IMR-90 (cell line): Measurements from ENCODE around the gene RNF144B. TPM values are rescaled to one million over a fixed set of nuclear protein-coding genes. Genes with fewer than 3 reads are reported as not detected.

Experiments used
- ATAC-seq: fragments of 200-7000 bp; cut with Tn5 transposase; 2 replicates; pipeline ENCODE4 v1.9.1; 2020; ENCODE audit warnings: low read depth, mild to moderate bottlenecking, moderate library complexity
- BruUV-seq: library from RNA; stranded (reverse); fragments of 400-500 nt; replicated peaks from 2 replicates; lab custom pipeline; 2021; lab: Mats Ljungman, UMichigan
- CTCF ChIA-PET: fragments of 300-600 bp; formaldehyde crosslinking; extraction: SDS; loops from one replicate; lab custom pipeline; 2021; ENCODE audit warnings: antibody characterized with exemption; lab: Yijun Ruan, JAX
- POLR2A ChIA-PET: fragments of 300-600 bp; sonication (Branson Sonifier 250); formaldehyde crosslinking; loops from one replicate; lab custom pipeline; 2022; ENCODE audit warnings: antibody characterized with exemption; ENCODE audit not compliant: unreplicated experiment; lab: Charles Lee
- DNase-seq: peaks from one replicate; pipeline ENCODE4 v3.0.0; 2013
- H2AFZ ChIP-seq: replicated peaks from 2 replicates; pipeline ENCODE3; 2013; ENCODE audit warnings: low read length, mild to moderate bottlenecking; ENCODE audit not compliant: poor library complexity
- H2AK5ac ChIP-seq: 2 replicates; pipeline ENCODE4 v1.6.1; 2013; ENCODE audit warnings: low read depth, low read length, inconsistent platforms
- H2AK9ac ChIP-seq: replicated peaks from 2 replicates; pipeline ENCODE3; 2013; ENCODE audit warnings: mild to moderate bottlenecking, low read depth, low read length, moderate library complexity; ENCODE audit not compliant: poor library complexity
- H2BK120ac ChIP-seq: 2 replicates; pipeline ENCODE4 v1.6.1; 2013; ENCODE audit warnings: low read depth, low read length, inconsistent platforms
- H2BK15ac ChIP-seq: 3 replicates; pipeline ENCODE4 v1.6.1; 2013; ENCODE audit warnings: low read depth, low read length, inconsistent platforms
- H2BK20ac ChIP-seq: 2 replicates; pipeline ENCODE4 v1.6.1; 2013; ENCODE audit warnings: low read depth, mild to moderate bottlenecking, inconsistent platforms, low read length, moderate library complexity
- H2BK5ac ChIP-seq: 2 replicates; pipeline ENCODE4 v1.6.1; 2013; ENCODE audit warnings: mild to moderate bottlenecking, low read depth, low read length, inconsistent platforms; ENCODE audit not compliant: poor library complexity, severe bottlenecking
- H3K14ac ChIP-seq: replicated peaks from 2 replicates; pipeline ENCODE4 v1.6.1; 2013; ENCODE audit warnings: low read depth, low read length, inconsistent platforms
- H3K18ac ChIP-seq: 2 replicates; pipeline ENCODE4 v1.6.1; 2013; ENCODE audit warnings: low read depth, low read length, control low read depth
- H3K23ac ChIP-seq: 2 replicates; pipeline ENCODE4 v1.6.1; 2013; ENCODE audit warnings: low read depth, low read length, inconsistent platforms
- H3K27ac ChIP-seq: 2 replicates; pipeline ENCODE4 v1.5.1; 2013; ENCODE audit warnings: mild to moderate bottlenecking, control low read depth, low read length; ENCODE audit not compliant: insufficient read depth
- H3K27me3 ChIP-seq: 2 replicates; pipeline ENCODE4 v1.6.1; 2013; ENCODE audit warnings: low read length; ENCODE audit not compliant: control insufficient read depth, insufficient read depth
- H3K36me3 ChIP-seq: 2 replicates; pipeline ENCODE4 v1.6.1; 2013; ENCODE audit warnings: low read length, mixed read lengths; ENCODE audit not compliant: control insufficient read depth, insufficient read depth
- H3K4ac ChIP-seq: 2 replicates; pipeline ENCODE4 v1.6.1; 2013; ENCODE audit warnings: low read depth, low read length, inconsistent platforms
- H3K4me1 ChIP-seq: 2 replicates; pipeline ENCODE4 v1.6.1; 2013; ENCODE audit warnings: low read length, mixed read lengths; ENCODE audit not compliant: control insufficient read depth, insufficient read depth
- H3K4me2 ChIP-seq: 2 replicates; pipeline ENCODE4 v1.6.1; 2013; ENCODE audit warnings: low read depth, mild to moderate bottlenecking, control low read depth, low read length, moderate library complexity
- H3K4me3 ChIP-seq: 2 replicates; pipeline ENCODE4 v1.5.1; 2013; ENCODE audit warnings: low read depth, mild to moderate bottlenecking, control low read depth, low read length, moderate library complexity; ENCODE audit not compliant: insufficient read depth
- H3K56ac ChIP-seq: 2 replicates; pipeline ENCODE4 v1.6.1; 2013; ENCODE audit warnings: low read length, inconsistent platforms; ENCODE audit not compliant: insufficient read depth; ENCODE audit errors: extremely low read depth
- H3K79me1 ChIP-seq, 2 experiments: 2 replicates each; pipeline ENCODE4 v1.6.1; 2013; ENCODE audit warnings: low read length in 2 of 2, inconsistent platforms in 1 of 2, low read depth in 1 of 2
- H3K9ac ChIP-seq: 2 replicates; pipeline ENCODE4 v1.6.1; 2013; ENCODE audit warnings: low read depth, low read length, control low read depth
- H3K9me1 ChIP-seq: 2 replicates; pipeline ENCODE4 v1.6.1; 2013; ENCODE audit warnings: low read length, inconsistent platforms; ENCODE audit not compliant: insufficient read depth
- H3K9me3 ChIP-seq: 2 replicates; pipeline ENCODE4 v1.6.1; 2013; ENCODE audit warnings: low read length; ENCODE audit not compliant: control insufficient read depth, insufficient read depth
- H4K20me1 ChIP-seq: 2 replicates; pipeline ENCODE4 v1.6.1; 2013; ENCODE audit warnings: low read length, inconsistent platforms; ENCODE audit not compliant: insufficient read depth
- H4K5ac ChIP-seq: 2 replicates; pipeline ENCODE4 v1.6.1; 2013; ENCODE audit warnings: mild to moderate bottlenecking, low read depth, low read length, control low read depth
- H4K8ac ChIP-seq, 2 experiments: 2 replicates each; pipeline ENCODE4 v1.6.1; 2013; ENCODE audit warnings: low read depth in 2 of 2, low read length in 2 of 2, control low read depth in 1 of 2, inconsistent platforms in 1 of 2
- H4K91ac ChIP-seq: 2 replicates; pipeline ENCODE4 v1.6.1; 2013; ENCODE audit warnings: low read depth, low read length, inconsistent platforms; ENCODE audit not compliant: insufficient read depth
- BHLHE40 ChIP-seq: fragments of 150-350 bp; IDR thresholded peaks from 2 replicates; pipeline ENCODE4 v1.6.1; 2016; ENCODE audit warnings: mild to moderate bottlenecking, low read depth, low read length
- CEBPB ChIP-seq: IDR thresholded peaks from 2 replicates; pipeline ENCODE4 v1.6.1; 2012; ENCODE audit warnings: low read depth, low read length, improper control_type of control experiment
- CHD1 ChIP-seq: IDR thresholded peaks from 2 replicates; pipeline ENCODE4 v1.6.1; 2012; ENCODE audit warnings: low read depth, low read length, improper control_type of control experiment
- CTCF ChIP-seq: conservative IDR thresholded peaks from 2 replicates; pipeline ENCODE4 v1.5.1; 2012; ENCODE audit warnings: mild to moderate bottlenecking, low read depth, low read length, improper control_type of control experiment
- ELK1 ChIP-seq: fragments of 150-350 bp; IDR thresholded peaks from 2 replicates; pipeline ENCODE4 v1.6.1; 2016; ENCODE audit warnings: low read depth, mild to moderate bottlenecking, low read length, moderate library complexity, borderline replicate concordance
- MAFK ChIP-seq: IDR thresholded peaks from 2 replicates; pipeline ENCODE4 v1.6.1; 2012; ENCODE audit warnings: low read depth, low read length, improper control_type of control experiment
- MAZ ChIP-seq: IDR thresholded peaks from 2 replicates; pipeline ENCODE4 v1.6.1; 2012; ENCODE audit warnings: low read depth, mild to moderate bottlenecking, low read length, improper control_type of control experiment, moderate library complexity, borderline replicate concordance
- MXI1 ChIP-seq: IDR thresholded peaks from 2 replicates; pipeline ENCODE4 v1.6.1; 2012; ENCODE audit warnings: low read depth, mild to moderate bottlenecking, low read length, moderate library complexity, borderline replicate concordance
- NFE2L2 ChIP-seq: fragments of 150-350 bp; IDR thresholded peaks from 2 replicates; pipeline ENCODE4 v1.6.1; 2016; ENCODE audit warnings: low read depth, mild to moderate bottlenecking, low read length
- POLR2A ChIP-seq: IDR thresholded peaks from 2 replicates; pipeline ENCODE4 v1.6.1; 2012; ENCODE audit warnings: mild to moderate bottlenecking, low read depth, low read length
- RAD21 ChIP-seq: IDR thresholded peaks from 2 replicates; pipeline ENCODE4 v1.6.1; 2012; ENCODE audit warnings: low read length, improper control_type of control experiment
- RCOR1 ChIP-seq: IDR thresholded peaks from 2 replicates; pipeline ENCODE4 v1.6.1; 2012; ENCODE audit warnings: mild to moderate bottlenecking, low read length, improper control_type of control experiment; ENCODE audit not compliant: insufficient replicate concordance
- RFX5 ChIP-seq: IDR thresholded peaks from 2 replicates; pipeline ENCODE4 v1.8.0; 2012; ENCODE audit warnings: low read depth, mild to moderate bottlenecking, low read length, moderate library complexity
- SMC3 ChIP-seq: fragments of 150-350 bp; IDR thresholded peaks from 2 replicates; pipeline ENCODE4 v1.6.1; 2016; ENCODE audit warnings: low read depth, mild to moderate bottlenecking, antibody characterized with exemption, low read length, moderate library complexity
- dilution Hi-C: fragments of 300-500 bp; cut with HindIII; formaldehyde crosslinking; loops from one replicate; pipeline ENCODE4 v1.14.3; 2018; ENCODE audit warnings: low sequenced_read_pairs; ENCODE audit not compliant: unreplicated experiment
- in situ Hi-C: fragments of 300-500 bp; cut with MboI; formaldehyde crosslinking; loops from 3 replicates; pipeline ENCODE4 v1.14.3; 2019; ENCODE audit warnings: low sequenced_read_pairs, inconsistent platforms, mixed read lengths
- intact Hi-C: fragments of 100-400 bp; cut with micrococcal nuclease; formaldehyde crosslinking; loops from 2 replicates; pipeline ENCODE4 v1.10.0; 2022
- polyA plus RNA-seq, 3 experiments: library from polyadenylated mRNA; depleted of rRNA; stranded (reverse); fragments of >200 nt; gene quantifications; 2 replicates each; pipeline ENCODE4 v1.2.3, GENCODE V29; 2012; ENCODE audit warnings: low replicate concordance in 1 of 3
- total RNA-seq: library from RNA; depleted of rRNA; stranded (reverse); fragments of >200 nt; gene quantifications from 2 replicates; pipeline ENCODE4 v1.2.3, GENCODE V29; 2012
- TF ChIP-seq, protein P1 (sequence below): fragments of 150-350 bp; IDR thresholded peaks from 2 replicates; pipeline ENCODE4 v1.6.1; 2017; ENCODE audit warnings: mild to moderate bottlenecking, antibody characterized with exemption, low read length, low read depth

Gene RNF144B
- total and polyA plus RNA-seq, 2 of the 4 experiments (the other 2 are of a cell fraction): 0.44 to 2.7 TPM

GRCh38 chr6:18349386-18349785 lies 37.8 kb upstream of the RNF144B start:
- DNase-seq (no peak), ATAC-seq (no peak)
- no peaks in the 10 kb centered on the region for H3K79me1 ChIP-seq
- H2BK120ac ChIP-seq: no peak overlapping the region; the same call in 1 of the 2 replicates
- H3K9ac ChIP-seq: no peak overlapping the region
- H3K36me3 ChIP-seq: no peaks in the 10 kb centered on the region
- H3K14ac ChIP-seq: no peak overlapping the region
- H3K23ac ChIP-seq: no peak overlapping the region
- H3K4me2 ChIP-seq: no peak overlapping the region
- in situ Hi-C loops (no loop called here), dilution Hi-C loops (no loop called here), intact Hi-C loops (no loop called here)
- H3K56ac ChIP-seq: no peak overlapping the region
- H2AK5ac ChIP-seq: no peak overlapping the region
- ChIA-PET CTCF (no interaction called here), POLR2A (no interaction called here)
- H3K27ac ChIP-seq: no peak overlapping the region
- BruUV-seq: no TSS peak
- no peak overlapping the region for H2BK20ac ChIP-seq
- no peak overlapping the region for H3K4ac ChIP-seq
- no peak overlapping the region for H2BK5ac ChIP-seq
- no peak overlapping the region for H4K91ac ChIP-seq
- H2AFZ ChIP-seq: no peak overlapping the region
- no peak overlapping the region for H2AK9ac ChIP-seq
- no peak overlapping the region for H3K18ac ChIP-seq
- no peak overlapping the region for H2BK15ac ChIP-seq
- H4K20me1 ChIP-seq: no peaks in the 10 kb centered on the region
- peaks cover 7% of the 10 kb centered on the region; the same call in 1 of the 2 replicates for H3K9me1 ChIP-seq
- H3K4me1 ChIP-seq: peaks cover 4% of the 10 kb centered on the region; the same call in 1 of the 2 replicates
- H4K8ac ChIP-seq: no peak overlapping the region
- TF ChIP-seq CTCF (no peak), CHD1 (no peak), RAD21 (no peak), NFE2L2 (no peak), MXI1 (no peak), BHLHE40 (no peak), MAZ (no peak), RCOR1 (no peak), SMC3 (no peak), POLR2A (no peak), MAFK (no peak), ELK1 (no peak), RFX5 (no peak), CEBPB (no peak)
- TF ChIP-seq, protein P1, sequence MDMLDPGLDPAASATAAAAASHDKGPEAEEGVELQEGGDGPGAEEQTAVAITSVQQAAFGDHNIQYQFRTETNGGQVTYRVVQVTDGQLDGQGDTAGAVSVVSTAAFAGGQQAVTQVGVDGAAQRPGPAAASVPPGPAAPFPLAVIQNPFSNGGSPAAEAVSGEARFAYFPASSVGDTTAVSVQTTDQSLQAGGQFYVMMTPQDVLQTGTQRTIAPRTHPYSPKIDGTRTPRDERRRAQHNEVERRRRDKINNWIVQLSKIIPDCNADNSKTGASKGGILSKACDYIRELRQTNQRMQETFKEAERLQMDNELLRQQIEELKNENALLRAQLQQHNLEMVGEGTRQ: no peak
- no peaks in the 10 kb centered on the region for H3K27me3 ChIP-seq
- H3K9me3 ChIP-seq: no peaks in the 10 kb centered on the region; the same call in 1 of the 2 replicates
- H4K5ac ChIP-seq: no peak overlapping the region
- no peak overlapping the region for H3K4me3 ChIP-seq
